H9 (cell line): ENCODE results near the gene DCAF6. TPM values are rescaled to one million over a fixed set of nuclear protein-coding genes. Genes with fewer than 3 reads are reported as not detected.

Experiments used
- DNase-seq: peaks from one replicate; pipeline ENCODE4 v3.0.0-alpha.2; 2017
- H2AFZ ChIP-seq: one replicate; pipeline ENCODE4 v1.6.1; 2013; ENCODE audit warnings: mild to moderate bottlenecking, low read length, control low read depth, moderate library complexity
- H2AK5ac ChIP-seq: 2 replicates; pipeline ENCODE4 v1.6.1; 2013; ENCODE audit warnings: low read length, control low read depth, mixed read lengths; ENCODE audit not compliant: insufficient read length
- H2BK120ac ChIP-seq: one replicate; pipeline ENCODE4 v1.6.1; 2013; ENCODE audit warnings: low read depth, mild to moderate bottlenecking, low read length, control low read depth, inconsistent platforms; ENCODE audit not compliant: poor library complexity, severe bottlenecking
- H2BK12ac ChIP-seq: 2 replicates; pipeline ENCODE4 v1.6.1; 2013; ENCODE audit warnings: low read length, control low read depth, mixed read lengths, low read depth; ENCODE audit not compliant: insufficient read length
- H2BK15ac ChIP-seq: 2 replicates; pipeline ENCODE4 v1.6.1; 2013; ENCODE audit warnings: low read depth, low read length, control low read depth
- H2BK20ac ChIP-seq: one replicate; pipeline ENCODE4 v1.6.1; 2013; ENCODE audit warnings: low read depth, mild to moderate bottlenecking, low read length, control low read depth, inconsistent platforms; ENCODE audit not compliant: poor library complexity, severe bottlenecking
- H2BK5ac ChIP-seq: 2 replicates; pipeline ENCODE4 v1.6.1; 2013; ENCODE audit warnings: low read length, control low read depth, mixed read lengths; ENCODE audit not compliant: insufficient read length
- H3K14ac ChIP-seq: 2 replicates; pipeline ENCODE4 v1.6.1; 2013; ENCODE audit warnings: low read length, control low read depth; ENCODE audit not compliant: insufficient read depth
- H3K18ac ChIP-seq: 2 replicates; pipeline ENCODE4 v1.6.1; 2013; ENCODE audit warnings: low read depth, mild to moderate bottlenecking, mixed read lengths, low read length, control low read depth; ENCODE audit not compliant: insufficient read length
- H3K23ac ChIP-seq: 2 replicates; pipeline ENCODE4 v1.6.1; 2013; ENCODE audit warnings: low read length, control low read depth, mixed read lengths, low read depth; ENCODE audit not compliant: insufficient read length
- H3K23me2 ChIP-seq: 2 replicates; pipeline ENCODE4 v1.6.1; 2013; ENCODE audit warnings: low read depth, mild to moderate bottlenecking, mixed read lengths, low read length, control low read depth; ENCODE audit not compliant: insufficient read length, poor library complexity, severe bottlenecking
- H3K27ac ChIP-seq: 2 replicates; pipeline ENCODE4 v1.5.1; 2013; ENCODE audit warnings: low read length, control low read depth, mixed read lengths, low read depth; ENCODE audit not compliant: insufficient read length
- H3K27me3 ChIP-seq: 2 replicates; pipeline ENCODE4 v1.6.1; 2013; ENCODE audit warnings: low read length, control low read depth, inconsistent platforms; ENCODE audit not compliant: insufficient read depth
- H3K4ac ChIP-seq: 2 replicates; pipeline ENCODE4 v1.6.1; 2013; ENCODE audit warnings: low read depth, mild to moderate bottlenecking, control low read depth, inconsistent platforms, low read length, moderate library complexity
- H3K4me1 ChIP-seq: 2 replicates; pipeline ENCODE4 v1.6.1; 2013; ENCODE audit warnings: low read length, control low read depth, inconsistent platforms; ENCODE audit not compliant: insufficient read depth
- H3K4me2 ChIP-seq: 2 replicates; pipeline ENCODE4 v1.6.1; 2013; ENCODE audit warnings: low read length, control low read depth, mixed read lengths; ENCODE audit not compliant: insufficient read length, insufficient read depth
- H3K56ac ChIP-seq: 2 replicates; pipeline ENCODE4 v1.6.1; 2013; ENCODE audit warnings: low read depth, mild to moderate bottlenecking, mixed read lengths, low read length, control low read depth; ENCODE audit not compliant: insufficient read length
- H3K79me1 ChIP-seq: 2 replicates; pipeline ENCODE4 v1.6.1; 2013; ENCODE audit warnings: low read depth, mild to moderate bottlenecking, moderate library complexity, low read length, control low read depth, inconsistent platforms; ENCODE audit not compliant: insufficient read depth, poor library complexity, severe bottlenecking
- H3K79me2 ChIP-seq: 2 replicates; pipeline ENCODE4 v1.6.1; 2013; ENCODE audit warnings: low read length, control low read depth, inconsistent platforms; ENCODE audit not compliant: insufficient read depth
- H3K9ac ChIP-seq: 2 replicates; pipeline ENCODE4 v1.6.1; 2013; ENCODE audit warnings: low read length, control low read depth, mixed read lengths; ENCODE audit not compliant: insufficient read length; ENCODE audit errors: extremely low read depth
- H3K9me3 ChIP-seq: one replicate; pipeline ENCODE4 v1.6.1; 2013; ENCODE audit warnings: low read depth, low read length, inconsistent platforms; ENCODE audit not compliant: control insufficient read depth
- H3T11ph ChIP-seq: one replicate; pipeline ENCODE4 v1.6.1; 2013; ENCODE audit warnings: mild to moderate bottlenecking, low read length, control low read depth, inconsistent platforms
- H4K20me1 ChIP-seq: one replicate; pipeline ENCODE4 v1.6.1; 2013; ENCODE audit not compliant: control insufficient read depth, insufficient read length, insufficient read depth
- H4K5ac ChIP-seq: 2 replicates; pipeline ENCODE4 v1.6.1; 2013; ENCODE audit warnings: low read depth, mild to moderate bottlenecking, mixed read lengths, low read length, control low read depth; ENCODE audit not compliant: insufficient read length
- H4K8ac ChIP-seq: replicated peaks from 2 replicates; pipeline ENCODE4 v1.6.1; 2013; ENCODE audit warnings: low read length, control low read depth, mixed read lengths, low read depth; ENCODE audit not compliant: insufficient read length
- H4K91ac ChIP-seq: 2 replicates; pipeline ENCODE4 v1.6.1; 2013; ENCODE audit warnings: low read depth, mild to moderate bottlenecking, moderate library complexity, mixed read lengths, low read length, control low read depth; ENCODE audit not compliant: insufficient read length
- H3K27ac Mint-ChIP-seq, 3 experiments: 2 replicates in 2 of 3; 3 replicates in 1 of 3; pipeline ENCODE4 v1.8.0; 2020 to 2021; ENCODE audit warnings: mixed read lengths in 3 of 3, mild to moderate bottlenecking in 1 of 3, moderate library complexity in 1 of 3
- H3K27me3 Mint-ChIP-seq: 2 replicates; pipeline ENCODE4 v1.8.0; 2021; ENCODE audit warnings: low read depth, mild to moderate bottlenecking, moderate library complexity, mixed read lengths
- H3K36me3 Mint-ChIP-seq, 3 experiments: 2 replicates in 2 of 3; 3 replicates in 1 of 3; pipeline ENCODE4 v1.8.0; 2020 to 2021; ENCODE audit warnings: low read depth in 3 of 3, mixed read lengths in 3 of 3; ENCODE audit not compliant: insufficient read depth in 1 of 3
- H3K4me1 Mint-ChIP-seq, 2 experiments: 2 replicates each; pipeline ENCODE4 v1.8.0; 2020; ENCODE audit warnings: mixed read lengths in 2 of 2
- H3K4me3 Mint-ChIP-seq, 2 experiments: 2 replicates in 1 of 2; 3 replicates in 1 of 2; pipeline ENCODE4 v1.8.0; 2020 to 2021; ENCODE audit warnings: mild to moderate bottlenecking in 2 of 2, mixed read lengths in 2 of 2, moderate library complexity in 1 of 2
- H3K9me3 Mint-ChIP-seq, 2 experiments: 2 replicates in 1 of 2; 3 replicates in 1 of 2; pipeline ENCODE4 v1.8.0; 2020; ENCODE audit warnings: mild to moderate bottlenecking in 2 of 2, mixed read lengths in 2 of 2, moderate library complexity in 1 of 2
- WGBS: extraction: QIAGEN DNeasy Blood & Tissue Kit; methylation state at CpG from one replicate; pipeline ENCODE4 v1.1.7; 2013; ENCODE audit warnings: missing lambda C conversion rate, low lambda C conversion rate, mixed read lengths; ENCODE audit not compliant: insufficient read length; ENCODE audit errors: extremely low coverage; 5-methylcytosine and 5-hydroxymethylcytosine counted together
- total RNA-seq: library from RNA; stranded (reverse); gene quantifications from 2 replicates; pipeline ENCODE4 v1.2.1, GENCODE V29; 2021
- TF ChIP-seq, protein P1 (sequence below): fragments of 200-600 bp; sonication (generic); conservative IDR thresholded peaks from 3 replicates; pipeline ENCODE4 v1.8.0; 2021; ENCODE audit warnings: antibody characterized with exemption, mild to moderate bottlenecking

Gene DCAF6
- total RNA-seq, 1 experiment from 2014 or later, result 16.0 TPM

DNA sequence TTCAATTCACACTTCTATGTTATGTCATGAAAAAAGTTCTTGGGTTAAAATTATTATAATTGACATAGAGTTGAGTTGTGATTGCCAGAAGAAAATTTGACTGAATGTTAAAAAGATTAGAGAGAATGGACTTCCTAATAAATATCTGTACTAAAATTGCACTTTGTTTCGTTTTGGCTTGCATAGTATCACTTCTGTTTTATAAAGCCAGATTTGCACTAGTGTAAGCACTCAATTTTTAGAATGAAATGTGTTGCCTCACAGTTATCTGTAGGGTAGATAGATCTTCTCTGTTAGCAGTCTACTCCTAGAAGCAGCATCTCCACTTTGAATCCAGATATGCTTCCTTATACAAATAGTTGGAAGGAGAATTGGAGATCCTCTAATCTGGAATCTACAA lies 95.5 kb downstream of the DCAF6 start:
- no peak overlapping the region for H2BK12ac ChIP-seq
- H3K27ac Mint-ChIP-seq, result no peak overlapping the region
- no peak overlapping the region for H3K18ac ChIP-seq
- no peak overlapping the region for H2BK20ac ChIP-seq
- H3K36me3 Mint-ChIP-seq, result peaks cover 0 to 12% (median 5%) of the 10 kb centered on the region in 3 experiments; a peak in 4 of 7 replicates
- no peak overlapping the region for H3K23ac ChIP-seq
- no peaks in the 10 kb centered on the region for H3K4me1 Mint-ChIP-seq
- H3K14ac ChIP-seq, result no peak overlapping the region
- H4K5ac ChIP-seq, result no peak overlapping the region
- no peak overlapping the region for H4K8ac ChIP-seq
- H2AK5ac ChIP-seq, result no peak overlapping the region
- no peak overlapping the region for H2BK15ac ChIP-seq
- TF ChIP-seq, protein P1, sequence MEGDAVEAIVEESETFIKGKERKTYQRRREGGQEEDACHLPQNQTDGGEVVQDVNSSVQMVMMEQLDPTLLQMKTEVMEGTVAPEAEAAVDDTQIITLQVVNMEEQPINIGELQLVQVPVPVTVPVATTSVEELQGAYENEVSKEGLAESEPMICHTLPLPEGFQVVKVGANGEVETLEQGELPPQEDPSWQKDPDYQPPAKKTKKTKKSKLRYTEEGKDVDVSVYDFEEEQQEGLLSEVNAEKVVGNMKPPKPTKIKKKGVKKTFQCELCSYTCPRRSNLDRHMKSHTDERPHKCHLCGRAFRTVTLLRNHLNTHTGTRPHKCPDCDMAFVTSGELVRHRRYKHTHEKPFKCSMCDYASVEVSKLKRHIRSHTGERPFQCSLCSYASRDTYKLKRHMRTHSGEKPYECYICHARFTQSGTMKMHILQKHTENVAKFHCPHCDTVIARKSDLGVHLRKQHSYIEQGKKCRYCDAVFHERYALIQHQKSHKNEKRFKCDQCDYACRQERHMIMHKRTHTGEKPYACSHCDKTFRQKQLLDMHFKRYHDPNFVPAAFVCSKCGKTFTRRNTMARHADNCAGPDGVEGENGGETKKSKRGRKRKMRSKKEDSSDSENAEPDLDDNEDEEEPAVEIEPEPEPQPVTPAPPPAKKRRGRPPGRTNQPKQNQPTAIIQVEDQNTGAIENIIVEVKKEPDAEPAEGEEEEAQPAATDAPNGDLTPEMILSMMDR, result no peak
- no peak overlapping the region for H4K91ac ChIP-seq
- H3T11ph ChIP-seq, result no peak overlapping the region
- no peaks in the 10 kb centered on the region for H3K4me1 ChIP-seq
- H3K23me2 ChIP-seq, result no peaks in the 10 kb centered on the region
- H3K4me3 Mint-ChIP-seq, result no peak overlapping the region
- H3K56ac ChIP-seq, result no peak overlapping the region
- no peak overlapping the region for H2AFZ ChIP-seq
- no peak overlapping the region for H3K27ac ChIP-seq
- H3K9ac ChIP-seq, result no peak overlapping the region
- H4K20me1 ChIP-seq, result no peaks in the 10 kb centered on the region
- no peak for DNase-seq
- no peak overlapping the region for H3K4ac ChIP-seq
- no peaks in the 10 kb centered on the region for H3K27me3 Mint-ChIP-seq
- no peaks in the 10 kb centered on the region for H3K9me3 ChIP-seq
- no peaks in the 10 kb centered on the region for H3K79me2 ChIP-seq
- H3K9me3 Mint-ChIP-seq, result no peaks in the 10 kb centered on the region
- no peaks in the 10 kb centered on the region for H3K79me1 ChIP-seq
- no peak overlapping the region for H2BK5ac ChIP-seq
- no CpG with 5 or more reads among the region's 1 CpG for WGBS
- H3K4me2 ChIP-seq, result no peak overlapping the region
- no peak overlapping the region for H2BK120ac ChIP-seq
- H3K27me3 ChIP-seq, result no peaks in the 10 kb centered on the region
